ENCODE results near the gene SNTG2. TPM values are rescaled to one million over a fixed set of nuclear protein-coding genes. Genes with fewer than 3 reads are reported as not detected.

SNTG2 gene
- total and polyA plus RNA-seq, 10 of the 15 experiments (the other 5 are each of a cell fraction or from before 2014, with no cell fraction given), result not detected

- H3K4me2 ChIP-seq (ENCODE audit: control insufficient read depth, insufficient read depth), result no peak overlapping the region
- SMC1A ChIA-PET (ENCODE audit: uncharacterized antibody, unreplicated experiment), result no interaction called here
- FAIRE-seq (no peak), DNase-seq (ENCODE audit: low read depth, low spot score) (no peak), ATAC-seq (no peak)
- POLR2A ChIA-PET, result no interaction called here
- no peak overlapping the region for H3K4me3 ChIP-seq
- TF ChIP-seq ETV6 (conservative IDR thresholded peaks at IDR 0.05 in 1 of 2, IDR thresholded peaks at IDR 0.05 in 1 of 2; ENCODE audit: borderline replicate concordance in 1 of 2, low read depth in 1 of 2) (no peak), SREBF2 (IDR thresholded peaks at IDR 0.05; ENCODE audit: low read length) (no peak), SMAD5 (IDR thresholded peaks at IDR 0.05; ENCODE audit: low read depth) (no peak), NFYB (IDR thresholded peaks at IDR 0.05; ENCODE audit: insufficient read depth, low read depth, low read length) (no peak), DPF2 (IDR thresholded peaks at IDR 0.05) (no peak), CUX1 (IDR thresholded peaks at IDR 0.05; ENCODE audit: insufficient replicate concordance, low read depth, low read length) (no peak), SMC3 (IDR thresholded peaks at IDR 0.05; ENCODE audit: borderline replicate concordance, low read length) (no peak), ZSCAN29 (IDR thresholded peaks at IDR 0.05) (no peak), RUNX3 (IDR thresholded peaks at IDR 0.05; ENCODE audit: low read length) (no peak), CHD2 (IDR thresholded peaks at IDR 0.05; ENCODE audit: borderline replicate concordance, low read depth, low read length) (no peak), RAD51 (IDR thresholded peaks at IDR 0.05) (no peak)
- no peak overlapping the region for H2AFZ ChIP-seq (ENCODE audit: control insufficient read depth, low read depth, low read length)
- H3K9ac ChIP-seq (ENCODE audit: control insufficient read depth, insufficient read depth, low read length), result no peak overlapping the region
- H3K27ac ChIP-seq (ENCODE audit: control insufficient read depth, insufficient read depth), result no peak overlapping the region
- in situ Hi-C loops (cut with MboI), result no loop called here
- H3K9me3 ChIP-seq (replicated peaks; ENCODE audit: control insufficient read depth, insufficient read depth, low read length), result no peaks in the 10 kb centered on the region
- no TSS peak for BruUV-seq (replicated peaks)
- CTCF ChIA-PET, result no interaction called here
- H3K4me1 ChIP-seq (ENCODE audit: control insufficient read depth, insufficient read depth, low read length), result no peaks in the 10 kb centered on the region
- WGBS (ENCODE audit: insufficient coverage, insufficient replicate concordance, low lambda C conversion rate, missing lambda C conversion rate), result 44% methylated on average over 7 of the region's 7 CpGs
- no peaks in the 10 kb centered on the region for H3K27me3 ChIP-seq (replicated peaks in 1 of 2; ENCODE audit: control insufficient read depth in 2 of 2, insufficient read depth in 2 of 2, low read length in 1 of 2)
- RAD21 ChIA-PET (ENCODE audit: unreplicated experiment), result no interaction called here
- H3K79me2 ChIP-seq (ENCODE audit: control insufficient read depth, insufficient read depth, low read length), result no peaks in the 10 kb centered on the region
- no peaks in the 10 kb centered on the region for H4K20me1 ChIP-seq (ENCODE audit: control insufficient read depth, insufficient read depth)
- H3K36me3 ChIP-seq (ENCODE audit: control insufficient read depth in 2 of 2, insufficient read depth in 2 of 2, low read length in 1 of 2), result no peaks in the 10 kb centered on the region
- intact Hi-C loops (cut with micrococcal nuclease; ENCODE audit: unreplicated experiment), result no loop called here
Observed at GRCh38 chr2:1070601-1071000, 120.0 kb downstream of the SNTG2 start.
